NOMO-1 (cell line): Measurements from ENCODE around the gene RRAS.
A peak's percentile ranks its signal among the peaks of the same experiment; 100 is the strongest.

Experiments used
- DNase-seq, 2 experiments: peaks; one replicate each; lab custom pipeline; 2025; ENCODE audit not compliant: unreplicated experiment in 2 of 2; lab: John Stamatoyannopoulos, UW

Gene RRAS

DNA sequence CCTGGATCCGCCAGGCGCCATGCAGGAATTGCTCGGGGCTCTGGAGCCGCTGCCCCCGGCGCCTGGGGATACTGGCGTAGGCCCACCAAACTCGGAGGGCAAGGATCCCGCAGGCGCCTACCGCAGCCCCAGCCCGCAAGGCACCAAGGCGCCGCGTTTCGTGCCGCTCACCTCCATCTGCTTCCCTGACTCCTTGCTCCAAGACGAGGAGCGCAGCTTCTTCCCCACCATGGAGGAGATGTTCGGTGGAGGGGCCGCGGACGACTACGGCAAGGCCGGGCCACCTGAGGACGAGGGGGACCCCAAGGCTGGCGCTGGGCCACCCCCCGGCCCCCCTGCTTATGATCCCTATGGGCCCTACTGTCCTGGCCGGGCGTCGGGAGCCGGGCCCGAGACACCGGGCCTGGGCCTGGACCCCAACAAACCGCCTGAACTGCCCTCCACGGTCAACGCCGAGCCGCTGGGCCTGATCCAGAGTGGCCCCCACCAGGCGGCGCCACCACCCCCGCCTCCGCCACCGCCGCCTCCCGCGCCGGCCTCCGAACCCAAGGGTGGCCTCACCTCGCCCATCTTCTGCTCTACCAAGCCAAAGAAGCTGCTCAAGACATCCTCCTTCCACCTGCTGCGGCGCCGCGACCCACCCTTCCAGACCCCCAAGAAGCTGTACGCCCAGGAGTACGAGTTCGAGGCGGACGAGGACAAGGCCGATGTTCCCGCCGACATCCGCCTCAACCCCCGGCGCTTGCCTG, 42.8 kb downstream of the RRAS start:
- DNase-seq: no peak

- DNase-seq: no peak
Measured at GRCh38 chr19:49596407-49596806, 43.5 kb downstream of the RRAS start.

DNA sequence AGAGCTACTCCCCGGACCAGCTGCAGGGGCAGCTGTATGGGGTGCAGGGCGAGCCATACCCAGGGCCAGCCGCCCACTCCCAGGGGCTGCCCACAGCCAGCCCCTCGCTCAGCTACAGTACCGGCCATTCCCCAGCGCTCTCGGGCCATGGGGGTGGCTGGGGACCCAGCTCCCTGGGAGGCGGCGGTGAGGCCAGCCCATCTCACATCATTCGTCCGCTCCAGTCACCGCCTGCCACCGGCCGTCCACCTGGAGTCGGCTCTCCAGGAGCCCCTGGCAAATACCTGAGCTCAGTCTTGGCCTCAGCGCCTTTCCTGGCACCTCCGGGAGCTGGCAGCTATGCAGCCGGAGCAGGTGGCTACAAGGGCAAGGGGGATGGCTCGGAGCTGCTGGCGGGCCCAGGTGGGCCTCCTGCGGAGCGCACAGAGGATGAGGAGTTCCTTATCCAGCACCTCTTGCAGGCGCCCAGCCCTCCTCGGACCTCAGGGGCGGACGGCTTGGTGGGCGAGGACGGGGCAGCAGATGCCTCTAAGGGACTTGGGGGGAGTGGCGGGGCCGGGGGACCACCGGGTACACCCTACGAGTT, 44.0 kb downstream of the RRAS start:
- no peak for DNase-seq

- no peak for DNase-seq
Measured at GRCh38 chr19:49594993-49595818, 44.7 kb downstream of the RRAS start.

DNA sequence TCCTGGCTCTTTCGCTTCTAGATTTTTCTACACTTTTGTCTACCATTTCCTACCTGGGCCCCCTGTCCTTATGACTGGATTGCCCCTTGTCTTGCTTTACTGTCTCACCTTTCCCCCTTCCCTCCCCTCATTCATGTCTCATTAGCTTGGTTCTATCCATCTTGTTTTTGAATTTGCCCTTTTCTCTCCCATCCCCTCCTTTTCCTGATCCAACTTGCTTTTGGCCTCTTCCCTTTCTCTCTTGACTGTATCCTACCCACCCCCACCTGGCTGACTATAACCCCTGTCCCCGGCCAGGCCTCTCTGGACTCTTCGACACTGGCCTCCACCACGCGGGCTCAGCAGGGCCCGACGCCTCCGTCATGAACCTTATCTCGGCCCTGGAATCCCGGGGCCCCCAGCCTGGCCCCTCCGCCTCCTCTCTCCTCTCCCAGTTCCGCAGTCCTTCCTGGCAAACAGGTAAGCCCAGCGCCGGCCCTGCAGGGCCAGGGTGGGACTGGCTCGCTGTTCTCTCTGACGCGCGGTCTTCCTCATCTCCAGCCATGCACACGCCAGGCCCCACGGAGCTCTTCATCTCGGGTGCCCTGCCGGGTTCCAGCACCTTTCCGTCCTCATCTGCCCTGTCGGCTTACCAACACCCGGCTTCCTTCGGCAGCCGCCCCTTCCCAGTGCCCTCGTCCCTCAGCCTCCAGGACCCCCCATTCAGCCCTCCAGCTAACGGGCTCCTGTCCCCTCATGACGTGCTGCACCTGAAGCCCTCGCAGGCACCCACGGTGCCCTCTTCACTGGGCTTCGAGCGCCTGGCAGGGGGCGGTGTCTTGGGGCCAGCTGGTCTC, 45.6 kb downstream of the RRAS start:
- DNase-seq: no peak

GRCh38 chr19:49593233-49594113, 46.5 kb downstream of the RRAS start:
- DNase-seq: peak; percentile 89 to 95

DNA sequence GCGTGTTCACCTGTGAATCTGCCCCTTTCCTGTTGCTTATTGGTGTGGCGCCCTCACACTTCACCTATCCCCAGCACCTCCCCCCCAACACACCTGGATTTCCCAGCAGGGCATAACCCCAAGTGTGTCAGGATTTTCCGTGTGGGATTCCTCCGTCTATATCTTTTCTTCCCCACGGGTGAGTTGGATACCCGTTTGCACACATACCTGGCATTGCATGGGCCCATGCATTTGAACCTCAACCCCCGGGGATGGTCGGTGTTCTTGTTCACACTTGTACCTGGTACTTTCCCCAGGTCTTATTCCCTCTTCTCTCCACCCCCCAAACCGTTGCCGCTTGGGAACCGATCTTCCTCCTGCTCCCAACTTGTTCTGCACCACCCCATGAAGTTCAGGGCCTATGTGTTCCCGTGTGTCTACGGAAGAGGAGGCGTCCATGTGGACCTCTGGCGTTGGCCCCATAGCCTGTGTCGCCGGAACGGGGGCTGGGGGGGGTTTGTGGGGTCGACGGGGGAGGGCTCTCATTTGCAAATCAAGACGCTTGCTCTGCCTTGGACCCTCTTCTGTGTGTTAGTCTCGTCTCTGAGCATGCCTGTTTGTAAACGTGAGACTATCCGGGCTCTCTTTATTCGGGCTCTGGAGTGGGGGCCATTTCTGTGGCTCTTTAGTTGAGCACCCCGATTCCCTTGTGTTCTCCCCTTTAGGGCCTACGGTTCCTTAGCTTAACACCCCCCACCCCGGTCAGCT, 47.3 kb downstream of the RRAS start:
- no peak for DNase-seq

- peak; percentile 7 to 50 for DNase-seq
Measured at GRCh38 chr19:49591731-49592485, 48.0 kb downstream of the RRAS start.

DNA sequence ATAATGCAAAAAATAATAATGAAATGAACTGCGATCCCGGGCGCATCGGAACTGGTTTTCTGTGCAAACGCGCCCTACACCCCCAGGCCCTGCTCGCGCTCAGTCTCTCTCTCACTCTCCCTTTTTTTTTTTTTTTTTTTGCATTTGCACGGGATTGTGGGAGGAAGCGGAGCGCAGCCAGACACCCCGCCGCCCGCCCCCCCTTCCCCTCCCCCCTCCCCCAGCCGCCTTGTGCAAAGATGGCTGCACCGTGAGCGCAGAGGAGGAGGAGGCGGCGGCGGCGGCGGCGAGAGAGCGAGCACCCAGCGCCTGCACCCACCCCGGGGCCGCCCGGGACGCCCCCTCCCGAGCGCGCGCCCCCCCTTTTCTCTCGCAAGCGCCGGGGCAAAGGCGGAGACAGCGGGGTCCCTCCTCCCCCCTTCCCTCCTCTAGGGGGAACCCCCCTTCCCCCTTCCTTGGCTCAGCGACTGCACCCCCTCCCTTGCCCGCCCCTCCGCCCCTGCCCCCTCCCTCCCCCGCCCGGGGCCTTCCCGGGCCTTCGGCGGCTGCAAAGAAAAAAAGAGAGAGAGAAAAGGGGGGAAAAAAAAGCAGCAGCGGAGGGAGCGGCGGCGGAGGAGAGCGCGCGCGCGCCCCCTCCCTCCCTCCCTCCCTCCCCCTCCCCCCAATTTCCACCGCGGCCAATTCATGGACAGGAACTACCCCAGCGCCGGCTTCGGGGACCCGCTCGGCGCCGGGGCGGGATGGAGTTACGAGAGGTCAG, 48.8 kb downstream of the RRAS start, which contains the start of gene PRR12:
TSS of gene PRR12 (plus strand) at position 212 of the 760 bp plus-strand sequence. CDS start at position 685, 473 bp downstream.
- DNase-seq: peak; percentile 56 to 71

GRCh38 chr19:49590071-49590970, 49.6 kb downstream of the RRAS start:
- DNase-seq: peak; percentile 97 to 98

GRCh38 chr19:49589502-49589905, 50.4 kb downstream of the RRAS start:
- DNase-seq: peak; percentile 37 to 46

DNA sequence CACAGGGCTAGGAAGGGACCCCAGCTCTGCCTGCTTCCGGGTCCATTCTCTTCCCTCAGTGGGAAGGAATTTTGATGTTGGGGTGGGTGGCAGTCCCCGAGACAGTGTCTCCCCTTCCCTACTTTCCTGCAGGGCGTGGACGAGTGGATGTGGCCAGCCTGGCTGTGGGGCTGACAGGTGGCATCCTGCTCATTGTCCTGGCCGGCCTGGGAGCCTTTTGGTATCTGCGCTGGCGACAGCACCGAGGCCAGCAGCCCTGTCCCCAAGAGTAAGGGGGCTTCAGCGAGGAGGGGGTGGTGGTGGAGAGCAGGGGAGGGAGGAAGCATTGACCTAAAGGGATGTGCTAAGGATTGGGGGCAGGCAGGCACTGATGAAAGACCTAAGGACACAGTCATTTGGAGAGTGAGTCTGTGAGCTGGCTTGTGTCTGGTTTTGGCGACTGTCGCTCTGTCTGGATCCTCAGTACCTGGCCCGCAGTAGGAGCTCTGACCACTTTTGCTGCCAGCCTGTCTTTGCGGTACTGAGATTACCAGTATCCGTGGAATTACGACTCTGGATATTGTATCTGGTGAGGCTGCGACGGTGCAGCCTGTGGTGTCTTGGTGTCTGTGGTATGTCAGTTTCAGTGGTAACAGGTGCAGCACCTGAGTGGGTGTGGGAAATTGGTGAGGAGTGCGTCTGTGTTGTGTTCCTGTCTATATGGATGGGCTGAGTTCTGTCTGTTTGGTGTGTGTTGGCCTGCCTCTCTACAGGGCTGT, 51.4 kb downstream of the RRAS start:
- no peak for DNase-seq

GRCh38 chr19:49587227-49587626, 52.7 kb downstream of the RRAS start:
- DNase-seq: no peak
